C4-2B (cell line): ENCODE results near the gene ARL4C.

ENCODE experiments used
- H3K27ac ChIP-seq: fragments of 450-650 bp; 2 replicates; pipeline ENCODE4 v1.5.1; 2017
- CTCF ChIP-seq: fragments of 450-650 bp; conservative IDR thresholded peaks from 2 replicates; pipeline ENCODE4 v1.5.1; 2017; ENCODE audit warnings: mild to moderate bottlenecking
- ZFX ChIP-seq: fragments of 450-650 bp; IDR thresholded peaks from 2 replicates; pipeline ENCODE4 v1.6.1; 2017

Gene ARL4C

GRCh38 chr2:234469251-234469845 lies 27.5 kb downstream of the ARL4C start:
- no peak overlapping the region for H3K27ac ChIP-seq
- TF ChIP-seq CTCF (no peak), ZFX (no peak)

GRCh38 chr2:234468503-234468902 lies 28.4 kb downstream of the ARL4C start:
- H3K27ac ChIP-seq = no peak overlapping the region
- no peak for TF ChIP-seq CTCF

- no peak overlapping the region for H3K27ac ChIP-seq
- no peak for TF ChIP-seq CTCF
- TF ChIP-seq ZFX = no peak
Measured at GRCh38 chr2:234467289-234467688, 29.6 kb downstream of the ARL4C start.

GRCh38 chr2:234464291-234464645 lies 32.6 kb downstream of the ARL4C start:
- TF ChIP-seq ZFX = no peak
- TF ChIP-seq CTCF = no peak
- peak overlapping the region; percentile 25; the same call in 1 of the 2 replicates for H3K27ac ChIP-seq

- H3K27ac ChIP-seq = peak overlapping the region; percentile 25
- TF ChIP-seq ZFX = no peak
- no peak for TF ChIP-seq CTCF
Measured at GRCh38 chr2:234463626-234464290, 33.1 kb downstream of the ARL4C start.

GRCh38 chr2:234462218-234462992 lies 34.5 kb downstream of the ARL4C start:
- no peak overlapping the region for H3K27ac ChIP-seq
- TF ChIP-seq CTCF (no peak), ZFX (no peak)

- no peak overlapping the region for H3K27ac ChIP-seq
- TF ChIP-seq ZFX = no peak
- TF ChIP-seq CTCF = no peak
Measured at GRCh38 chr2:234459401-234460009, 37.4 kb downstream of the ARL4C start.
